Measurements from ENCODE around the gene PSMB4.

The PSMB4 gene

GRCh38 chr1:151444783-151445177, 45.4 kb downstream of the PSMB4 start:
- no peak overlapping the region for H3K4me3 ChIP-seq (replicated peaks in 1 of 2; ENCODE audit: low read depth in 2 of 2, low read length in 2 of 2)
- TF ChIP-seq, protein P1, sequence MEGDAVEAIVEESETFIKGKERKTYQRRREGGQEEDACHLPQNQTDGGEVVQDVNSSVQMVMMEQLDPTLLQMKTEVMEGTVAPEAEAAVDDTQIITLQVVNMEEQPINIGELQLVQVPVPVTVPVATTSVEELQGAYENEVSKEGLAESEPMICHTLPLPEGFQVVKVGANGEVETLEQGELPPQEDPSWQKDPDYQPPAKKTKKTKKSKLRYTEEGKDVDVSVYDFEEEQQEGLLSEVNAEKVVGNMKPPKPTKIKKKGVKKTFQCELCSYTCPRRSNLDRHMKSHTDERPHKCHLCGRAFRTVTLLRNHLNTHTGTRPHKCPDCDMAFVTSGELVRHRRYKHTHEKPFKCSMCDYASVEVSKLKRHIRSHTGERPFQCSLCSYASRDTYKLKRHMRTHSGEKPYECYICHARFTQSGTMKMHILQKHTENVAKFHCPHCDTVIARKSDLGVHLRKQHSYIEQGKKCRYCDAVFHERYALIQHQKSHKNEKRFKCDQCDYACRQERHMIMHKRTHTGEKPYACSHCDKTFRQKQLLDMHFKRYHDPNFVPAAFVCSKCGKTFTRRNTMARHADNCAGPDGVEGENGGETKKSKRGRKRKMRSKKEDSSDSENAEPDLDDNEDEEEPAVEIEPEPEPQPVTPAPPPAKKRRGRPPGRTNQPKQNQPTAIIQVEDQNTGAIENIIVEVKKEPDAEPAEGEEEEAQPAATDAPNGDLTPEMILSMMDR (IDR thresholded peaks at IDR 0.05; ENCODE audit: low read depth, low read length), result no peak
- no peak for DNase-seq (ENCODE audit: low read depth in 2 of 2)

GRCh38 chr1:151447696-151448095, 48.3 kb downstream of the PSMB4 start:
- TF ChIP-seq, protein P1 (IDR thresholded peaks at IDR 0.05; ENCODE audit: low read depth, low read length), result no peak
- DNase-seq (ENCODE audit: low read depth in 2 of 2), result no peak

More at GRCh38 chr1:151447696-151448095, 48.3 kb downstream of the PSMB4 start:
- no peak overlapping the region for H3K4me3 ChIP-seq (replicated peaks in 1 of 2; ENCODE audit: low read depth in 2 of 2, low read length in 2 of 2)
